GM21737 (cell line): ENCODE results near the gene PROK1.
"Not testable (repeated sequence)": the region's sequence is repeated elsewhere in the genome, so short reads cannot be mapped to it uniquely, and the experiment has no call there.

Experiments
- ATAC-seq: cut with Tn5 transposase; IDR thresholded peaks from one replicate; pipeline ENCODE4 v1.9.1; 2021; ENCODE audit warnings: mild to moderate bottlenecking, moderate library complexity; ENCODE audit not compliant: unreplicated experiment

The PROK1 gene

GRCh38 chr1:110433213-110433612, 17.7 kb upstream of the PROK1 start:
- no peak for ATAC-seq

- ATAC-seq, result no peak
Observed at GRCh38 chr1:110433803-110434202, 17.1 kb upstream of the PROK1 start.

- no peak for ATAC-seq
Observed at GRCh38 chr1:110434946-110435345, 16.0 kb upstream of the PROK1 start.

GRCh38 chr1:110436635-110437034, 14.3 kb upstream of the PROK1 start:
- no peak for ATAC-seq

GRCh38 chr1:110437645-110438299, 13.2 kb upstream of the PROK1 start:
- not testable (repeated sequence) for ATAC-seq

GRCh38 chr1:110438893-110439292, 12.1 kb upstream of the PROK1 start:
- no peak for ATAC-seq

- ATAC-seq, result not testable (repeated sequence)
Observed at GRCh38 chr1:110439873-110440272, 11.1 kb upstream of the PROK1 start.

GRCh38 chr1:110440877-110441276, 10.1 kb upstream of the PROK1 start:
- ATAC-seq, result no peak

GRCh38 chr1:110441888-110442287, 9.1 kb upstream of the PROK1 start:
- no peak for ATAC-seq

- ATAC-seq, result no peak
Observed at GRCh38 chr1:110443451-110443850, 7.5 kb upstream of the PROK1 start.

- no peak for ATAC-seq
Observed at GRCh38 chr1:110444561-110444960, 6.4 kb upstream of the PROK1 start.

GRCh38 chr1:110449661-110450651, 993 bp upstream of the PROK1 start:
- ATAC-seq, result no peak

GRCh38 chr1:110452330-110452729, 1.4 kb downstream of the PROK1 start:
- no peak for ATAC-seq

GRCh38 chr1:110453829-110454228, 2.9 kb downstream of the PROK1 start:
- no peak for ATAC-seq

GRCh38 chr1:110454328-110454727, 3.4 kb downstream of the PROK1 start:
- ATAC-seq, result no peak

GRCh38 chr1:110455151-110455550, 4.2 kb downstream of the PROK1 start:
- no peak for ATAC-seq

- no peak for ATAC-seq
Observed at GRCh38 chr1:110457206-110457605, 6.3 kb downstream of the PROK1 start.

- no peak for ATAC-seq
Observed at GRCh38 chr1:110460253-110461220, 9.6 kb downstream of the PROK1 start.

GRCh38 chr1:110462093-110462492, 11.1 kb downstream of the PROK1 start:
- no peak for ATAC-seq

- ATAC-seq, result no peak
Observed at GRCh38 chr1:110462964-110463363, 12.0 kb downstream of the PROK1 start.

GRCh38 chr1:110463725-110464124, 12.8 kb downstream of the PROK1 start:
- no peak for ATAC-seq
